Ectodermal cell (in vitro differentiated cells): ENCODE measurements around the gene AP1S3.

Experiments used
- H3K27ac ChIP-seq: 2 replicates; pipeline ENCODE4 v1.7.0; 2013; ENCODE audit warnings: mild to moderate bottlenecking, low read depth, low read length; ENCODE audit not compliant: insufficient read depth, poor library complexity, severe bottlenecking
- H3K27me3 ChIP-seq: 2 replicates; pipeline ENCODE4 v1.7.0; 2013; ENCODE audit warnings: mild to moderate bottlenecking, low read length; ENCODE audit not compliant: insufficient read depth, control insufficient read depth, poor library complexity, severe bottlenecking
- H3K36me3 ChIP-seq: one replicate; pipeline ENCODE4 v1.7.0; 2013; ENCODE audit warnings: low read length; ENCODE audit not compliant: control insufficient read depth, insufficient read depth
- H3K4me1 ChIP-seq: one replicate; pipeline ENCODE4 v1.7.0; 2013; ENCODE audit warnings: low read length; ENCODE audit not compliant: control insufficient read depth, insufficient read depth
- H3K4me3 ChIP-seq: 2 replicates; pipeline ENCODE4 v1.7.0; 2013; ENCODE audit warnings: low read depth, low read length, control low read depth; ENCODE audit not compliant: insufficient read depth
- H3K9me3 ChIP-seq: 2 replicates; pipeline ENCODE4 v1.7.0; 2013; ENCODE audit warnings: mild to moderate bottlenecking, low read length, moderate library complexity; ENCODE audit not compliant: control insufficient read depth
- WGBS, 2 experiments: methylation state at CpG; one replicate each; pipeline ENCODE4 v1.1.7; 2013; ENCODE audit warnings: missing lambda C conversion rate in 2 of 2; 5-methylcytosine and 5-hydroxymethylcytosine counted together

The AP1S3 gene

GRCh38 chr2:223854741-223855140 is 17.4 kb upstream of the AP1S3 start:
- Histone ChIP-seq H3K36me3 (no peaks in the 10 kb centered on the region), H3K9me3 (no peaks in the 10 kb centered on the region), H3K27ac (no peak overlapping the region), H3K4me3 (no peak overlapping the region), H3K4me1 (no peaks in the 10 kb centered on the region), H3K27me3 (no peaks in the 10 kb centered on the region)
- WGBS, 2 experiments: 71 to 96% methylated on average over 1 to 2 of the region's 2 CpGs

- WGBS, 2 experiments: 89 to 90% methylated on average over 3 of the region's 3 CpGs
- H3K27ac ChIP-seq: no peak overlapping the region
Observed at GRCh38 chr2:223853425-223853837, 16.0 kb upstream of the AP1S3 start.

GRCh38 chr2:223852281-223852795 is 15.0 kb upstream of the AP1S3 start:
- Histone ChIP-seq H3K4me1 (no peaks in the 10 kb centered on the region), H3K4me3 (no peak overlapping the region), H3K27ac (no peak overlapping the region), H3K27me3 (no peaks in the 10 kb centered on the region), H3K9me3 (no peaks in the 10 kb centered on the region), H3K36me3 (no peaks in the 10 kb centered on the region)
- WGBS, 2 experiments: 94 to 95% methylated on average over 3 of the region's 3 CpGs

More at GRCh38 chr2:223853425-223853837, 16.0 kb upstream of the AP1S3 start:
- Histone ChIP-seq H3K27me3 (no peaks in the 10 kb centered on the region), H3K36me3 (no peaks in the 10 kb centered on the region), H3K4me1 (no peaks in the 10 kb centered on the region), H3K4me3 (no peak overlapping the region), H3K9me3 (no peaks in the 10 kb centered on the region)

- H3K9me3 ChIP-seq: no peaks in the 10 kb centered on the region
- no peak overlapping the region for H3K4me3 ChIP-seq
- no peaks in the 10 kb centered on the region for H3K27me3 ChIP-seq
- 95 to 97% methylated on average over 7 of the region's 7 CpGs for WGBS, 2 experiments
- H3K36me3 ChIP-seq: no peaks in the 10 kb centered on the region
- no peaks in the 10 kb centered on the region for H3K4me1 ChIP-seq
- H3K27ac ChIP-seq: no peak overlapping the region
Observed at GRCh38 chr2:223847410-223847809, 10.0 kb upstream of the AP1S3 start.

GRCh38 chr2:223846515-223846914 is 9.1 kb upstream of the AP1S3 start:
- Histone ChIP-seq H3K4me1 (no peaks in the 10 kb centered on the region), H3K27ac (no peak overlapping the region), H3K4me3 (no peak overlapping the region), H3K9me3 (no peaks in the 10 kb centered on the region), H3K27me3 (no peaks in the 10 kb centered on the region), H3K36me3 (no peaks in the 10 kb centered on the region)
- 100% methylated on average over 1 of the region's 1 CpG for WGBS, 2 experiments

- no peak overlapping the region for H3K27ac ChIP-seq
- no peaks in the 10 kb centered on the region for H3K9me3 ChIP-seq
- H3K4me1 ChIP-seq: no peaks in the 10 kb centered on the region
- no peak overlapping the region for H3K4me3 ChIP-seq
- peaks cover 22% of the 10 kb centered on the region for H3K27me3 ChIP-seq
- 88 to 93% methylated on average over 2 to 3 of the region's 3 CpGs for WGBS, 2 experiments
- H3K36me3 ChIP-seq: no peaks in the 10 kb centered on the region
Observed at GRCh38 chr2:223841436-223842190, 4.2 kb upstream of the AP1S3 start.

- WGBS, 2 experiments: 78 to 79% methylated on average over 15 of the region's 15 CpGs
- no peaks in the 10 kb centered on the region for H3K36me3 ChIP-seq
- H3K27me3 ChIP-seq: peaks cover 28% of the 10 kb centered on the region
- no peaks in the 10 kb centered on the region for H3K4me1 ChIP-seq
- no peaks in the 10 kb centered on the region for H3K9me3 ChIP-seq
- H3K27ac ChIP-seq: no peak overlapping the region
- no peak overlapping the region for H3K4me3 ChIP-seq
Observed at GRCh38 chr2:223835701-223836532, 1.5 kb downstream of the AP1S3 start.

GRCh38 chr2:223834431-223834830 is 3.0 kb downstream of the AP1S3 start:
- WGBS, 2 experiments: 100% methylated on average over 1 of the region's 1 CpG; no CpG with 5 or more reads in 1 of the 2 experiments

GRCh38 chr2:223832241-223832903 is 5.0 kb downstream of the AP1S3 start:
- H3K27ac ChIP-seq: no peak overlapping the region
- H3K36me3 ChIP-seq: no peaks in the 10 kb centered on the region
- 86 to 90% methylated on average over 6 to 7 of the region's 8 CpGs for WGBS, 2 experiments
- H3K9me3 ChIP-seq: no peaks in the 10 kb centered on the region
- H3K4me3 ChIP-seq: no peak overlapping the region
- H3K4me1 ChIP-seq: no peaks in the 10 kb centered on the region
- peaks cover 14% of the 10 kb centered on the region for H3K27me3 ChIP-seq

More at GRCh38 chr2:223834431-223834830, 3.0 kb downstream of the AP1S3 start:
- Histone ChIP-seq H3K4me3 (no peak overlapping the region), H3K36me3 (no peaks in the 10 kb centered on the region), H3K9me3 (no peaks in the 10 kb centered on the region), H3K27ac (no peak overlapping the region), H3K27me3 (peaks cover 27% of the 10 kb centered on the region), H3K4me1 (no peaks in the 10 kb centered on the region)

- H3K36me3 ChIP-seq: no peaks in the 10 kb centered on the region
- H3K27me3 ChIP-seq: no peaks in the 10 kb centered on the region
- no peaks in the 10 kb centered on the region for H3K9me3 ChIP-seq
- no peaks in the 10 kb centered on the region for H3K4me1 ChIP-seq
- 92 to 96% methylated on average over 5 of the region's 5 CpGs for WGBS, 2 experiments
- H3K27ac ChIP-seq: no peak overlapping the region
- no peak overlapping the region for H3K4me3 ChIP-seq
Observed at GRCh38 chr2:223829128-223829527, 8.3 kb downstream of the AP1S3 start.
